HFF-Myc (cell line): ENCODE measurements around the gene WWOX.

Experiments used
- DNase-seq: peaks from one replicate; pipeline ENCODE4 v3.0.0-alpha.2; 2011; ENCODE audit warnings: low read depth; ENCODE audit errors: extremely low read depth
- H3K4me3 ChIP-seq: replicated peaks from 2 replicates; pipeline ENCODE4 v1.5.1; 2011; ENCODE audit warnings: low read depth, mild to moderate bottlenecking, control low read depth, low read length
- TF ChIP-seq, protein P1 (sequence below): IDR thresholded peaks from 2 replicates; pipeline ENCODE4 v1.5.1; 2012; ENCODE audit warnings: mild to moderate bottlenecking, low read depth, low read length, control low read depth; ENCODE audit errors: missing control alignments

Gene WWOX

DNA sequence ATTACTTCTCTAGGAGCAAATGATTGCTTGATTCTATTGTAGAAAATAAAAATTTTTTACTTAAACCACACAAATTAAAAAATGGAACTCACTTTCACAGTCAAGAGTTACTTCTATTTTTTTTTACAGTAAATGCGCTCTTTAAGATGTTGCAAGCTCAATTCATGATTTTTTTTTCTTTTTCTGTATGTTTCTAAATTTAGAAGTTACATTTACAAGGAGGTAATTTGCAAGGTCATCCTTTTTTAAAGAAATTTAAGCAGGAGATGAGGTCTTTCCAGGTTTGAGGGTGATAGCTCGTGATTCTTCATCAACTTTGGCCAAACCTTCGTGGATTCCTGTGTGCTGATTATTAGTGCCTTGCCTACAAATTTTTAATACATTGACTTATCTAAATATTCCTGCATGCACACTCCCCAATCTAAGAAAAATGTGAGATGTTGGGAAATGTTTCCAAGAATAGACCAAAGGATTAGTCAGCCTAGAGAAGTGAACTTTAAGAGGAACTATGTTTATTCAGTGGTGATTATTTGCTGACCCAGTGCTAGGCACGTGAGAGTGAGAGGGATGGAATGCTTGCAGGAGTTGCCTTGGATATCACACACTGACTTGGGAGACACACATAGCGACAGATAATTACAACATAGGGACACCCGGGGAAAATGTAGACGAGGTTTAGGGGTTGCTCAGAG, 1071.2 kb downstream of the WWOX start:
- no peak overlapping the region for H3K4me3 ChIP-seq
- TF ChIP-seq, protein P1, sequence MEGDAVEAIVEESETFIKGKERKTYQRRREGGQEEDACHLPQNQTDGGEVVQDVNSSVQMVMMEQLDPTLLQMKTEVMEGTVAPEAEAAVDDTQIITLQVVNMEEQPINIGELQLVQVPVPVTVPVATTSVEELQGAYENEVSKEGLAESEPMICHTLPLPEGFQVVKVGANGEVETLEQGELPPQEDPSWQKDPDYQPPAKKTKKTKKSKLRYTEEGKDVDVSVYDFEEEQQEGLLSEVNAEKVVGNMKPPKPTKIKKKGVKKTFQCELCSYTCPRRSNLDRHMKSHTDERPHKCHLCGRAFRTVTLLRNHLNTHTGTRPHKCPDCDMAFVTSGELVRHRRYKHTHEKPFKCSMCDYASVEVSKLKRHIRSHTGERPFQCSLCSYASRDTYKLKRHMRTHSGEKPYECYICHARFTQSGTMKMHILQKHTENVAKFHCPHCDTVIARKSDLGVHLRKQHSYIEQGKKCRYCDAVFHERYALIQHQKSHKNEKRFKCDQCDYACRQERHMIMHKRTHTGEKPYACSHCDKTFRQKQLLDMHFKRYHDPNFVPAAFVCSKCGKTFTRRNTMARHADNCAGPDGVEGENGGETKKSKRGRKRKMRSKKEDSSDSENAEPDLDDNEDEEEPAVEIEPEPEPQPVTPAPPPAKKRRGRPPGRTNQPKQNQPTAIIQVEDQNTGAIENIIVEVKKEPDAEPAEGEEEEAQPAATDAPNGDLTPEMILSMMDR: no peak
- DNase-seq: no peak

DNA sequence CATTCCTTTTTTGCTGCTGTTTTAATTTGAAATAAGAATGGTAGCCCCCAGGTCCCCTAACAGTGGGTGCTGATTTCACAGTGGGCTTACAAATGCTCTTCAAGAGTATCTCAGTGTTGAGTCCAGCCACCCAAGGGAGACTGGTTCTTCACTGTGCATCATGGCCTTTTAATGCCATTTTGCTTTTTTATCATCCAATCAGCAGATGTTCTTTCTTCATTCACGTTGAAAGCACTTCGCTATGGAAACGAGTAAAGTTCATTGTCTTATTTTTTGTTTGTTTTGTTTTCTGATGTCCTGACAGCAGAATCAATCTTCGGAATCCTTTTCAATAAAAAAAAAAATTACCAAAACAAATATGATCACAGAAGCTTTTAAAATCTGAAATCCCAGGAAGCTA, 1072.0 kb downstream of the WWOX start:
- TF ChIP-seq, protein P1: no peak
- H3K4me3 ChIP-seq: no peak overlapping the region
- DNase-seq: no peak

DNA sequence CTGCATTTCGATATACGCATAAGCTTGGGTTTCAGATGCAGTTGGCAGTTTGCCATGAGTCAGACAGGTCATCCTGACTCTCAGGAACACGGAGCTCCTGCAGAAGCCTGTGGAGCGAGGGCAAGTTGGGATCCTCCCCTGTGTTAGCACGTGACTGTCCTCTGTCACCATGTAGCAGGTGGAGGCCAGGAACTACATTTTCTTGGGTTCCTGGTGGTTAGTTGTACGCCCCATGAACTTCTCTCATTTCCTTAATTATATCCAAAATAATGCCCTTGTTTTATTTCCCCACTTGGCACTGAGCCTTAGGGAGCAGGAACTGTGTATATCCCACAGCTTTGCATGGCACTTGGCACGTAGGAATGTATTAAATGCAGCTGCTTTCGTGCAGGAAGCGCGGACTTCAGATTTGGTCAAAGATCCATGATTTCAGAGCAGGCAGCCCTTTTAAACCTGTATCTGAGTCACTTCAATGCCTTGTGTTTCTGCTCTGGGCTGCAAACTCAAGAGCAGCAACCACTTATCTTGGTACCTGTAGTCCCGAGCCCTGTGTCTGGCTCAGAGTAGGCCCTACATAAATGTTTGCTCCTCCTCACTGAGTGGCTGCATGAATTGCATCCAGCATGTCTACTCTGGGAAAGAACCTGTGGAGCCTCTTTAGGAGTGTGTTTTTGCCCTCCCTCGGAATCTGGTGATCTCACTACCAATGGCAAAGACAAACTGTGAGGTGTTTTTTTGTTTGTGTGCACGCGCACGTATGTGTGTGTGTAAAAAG, 1072.7 kb downstream of the WWOX start:
- no peak for DNase-seq
- H3K4me3 ChIP-seq: no peak overlapping the region
- TF ChIP-seq, protein P1: no peak

DNA sequence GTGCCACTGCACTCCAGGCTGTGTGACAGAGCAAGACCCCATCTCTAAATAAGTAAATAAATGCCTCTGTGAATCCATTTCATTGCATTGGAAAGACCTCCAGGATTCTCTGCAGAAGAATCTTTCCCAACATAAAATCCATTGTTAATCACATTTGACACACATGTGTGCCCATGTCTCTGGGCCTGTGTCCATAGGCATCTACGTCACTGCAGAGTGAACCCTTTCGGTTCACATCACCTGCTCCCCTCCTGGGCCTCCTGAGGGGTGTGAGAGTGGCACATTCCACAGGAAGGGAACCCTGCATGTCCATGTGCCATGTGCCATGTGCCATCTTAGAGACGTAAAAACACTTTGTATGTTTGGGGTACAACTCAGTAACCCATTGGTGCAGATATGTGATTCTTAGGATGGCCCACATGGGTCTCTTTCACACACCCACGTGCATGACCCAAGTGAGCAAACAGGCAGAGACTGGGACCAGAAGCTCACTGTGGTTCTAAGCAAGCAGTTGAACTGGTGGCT, 1073.6 kb downstream of the WWOX start:
- no peak overlapping the region for H3K4me3 ChIP-seq
- TF ChIP-seq, protein P1: no peak
- DNase-seq: no peak

DNA sequence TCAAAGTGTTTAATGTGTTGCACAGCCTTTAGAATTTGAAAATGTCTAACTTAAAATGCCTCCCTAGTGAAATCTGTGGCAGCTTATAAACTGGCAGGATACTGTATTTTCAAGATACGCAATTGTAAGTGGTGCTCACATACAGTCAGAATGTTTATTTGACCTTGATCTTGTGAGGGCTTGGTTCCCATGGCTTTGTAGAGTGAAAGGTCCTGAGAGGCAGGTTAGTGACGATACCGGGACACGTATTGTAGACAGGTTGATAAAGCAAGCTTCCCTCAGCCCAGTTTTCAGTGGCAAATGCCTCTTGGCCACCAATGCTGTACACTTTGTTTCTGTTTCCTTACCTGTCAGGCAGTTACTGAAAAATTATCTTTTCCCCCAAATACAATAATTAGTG, 1074.5 kb downstream of the WWOX start:
- DNase-seq: no peak
- TF ChIP-seq, protein P1: no peak
- no peak overlapping the region for H3K4me3 ChIP-seq

DNA sequence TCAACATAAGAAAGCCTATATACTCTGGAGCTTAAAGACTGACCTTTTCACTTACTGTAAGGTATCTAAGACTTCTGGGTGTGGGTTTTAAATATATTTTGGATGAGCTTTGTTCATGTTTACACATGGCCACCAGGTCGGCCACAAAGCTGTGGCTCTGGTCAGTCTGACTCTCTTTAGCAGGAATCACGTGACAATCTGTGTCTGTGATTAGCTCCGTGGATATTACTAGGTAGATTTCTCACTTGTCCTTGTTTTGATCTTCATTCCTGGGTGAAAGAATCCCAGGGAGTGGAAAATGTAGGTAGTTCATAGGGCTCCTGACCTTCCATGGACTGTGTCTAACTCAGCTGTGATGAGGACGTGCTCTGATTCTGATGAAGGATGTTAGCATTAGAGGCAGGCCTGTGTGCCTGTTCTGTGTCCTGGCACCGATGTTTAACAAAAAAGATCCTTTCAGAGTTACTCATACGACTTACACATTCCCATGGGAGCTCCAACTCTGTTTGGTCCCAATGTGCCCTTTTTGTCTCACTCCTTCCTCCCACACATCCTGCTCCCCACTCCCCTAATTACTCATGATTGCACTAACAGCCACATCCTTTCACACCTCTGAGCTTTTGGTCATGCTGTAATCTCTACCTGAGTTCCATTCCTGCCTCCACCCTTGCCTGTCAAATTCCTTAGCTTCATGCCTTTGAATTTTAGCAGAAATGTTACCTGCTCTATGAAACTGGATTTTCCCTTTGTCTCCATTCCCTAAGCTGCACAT, 1076.0 kb downstream of the WWOX start:
- no peak for DNase-seq
- TF ChIP-seq, protein P1: no peak
- H3K4me3 ChIP-seq: no peak overlapping the region
